HFFc6 (cell line): ENCODE data around the gene AUTS2. TPM values are rescaled to one million over a fixed set of nuclear protein-coding genes. Genes with fewer than 3 reads are reported as not detected.

Source experiments
- DNase-seq: peaks from one replicate; pipeline ENCODE4 v3.0.0-alpha.2; 2018
- H3K27ac Mint-ChIP-seq: 2 replicates; pipeline ENCODE4 v1.8.0; 2020; ENCODE audit warnings: mild to moderate bottlenecking, mixed read lengths
- H3K27me3 Mint-ChIP-seq: 2 replicates; pipeline ENCODE4 v1.8.0; 2021; ENCODE audit warnings: mild to moderate bottlenecking, moderate library complexity, mixed read lengths; ENCODE audit not compliant: insufficient read depth
- H3K36me3 Mint-ChIP-seq: 2 replicates; pipeline ENCODE4 v1.8.0; 2021; ENCODE audit warnings: low read depth, mixed read lengths
- H3K4me1 Mint-ChIP-seq: 2 replicates; pipeline ENCODE4 v1.8.0; 2020; ENCODE audit warnings: low read depth, mixed read lengths
- H3K4me3 Mint-ChIP-seq: 2 replicates; pipeline ENCODE4 v1.8.0; 2020; ENCODE audit warnings: mild to moderate bottlenecking, moderate library complexity, mixed read lengths
- H3K9me3 Mint-ChIP-seq: 2 replicates; pipeline ENCODE4 v1.8.0; 2020; ENCODE audit warnings: mild to moderate bottlenecking, mixed read lengths
- total RNA-seq, 6 experiments: library from RNA; stranded (reverse); fragmentation: NEBNext Ultra II Directional; extraction: Animal tissue kit (Norgen Biotek cat#: 25700); gene quantifications; 2 replicates in 1 of 6; 3 replicates in 5 of 6; pipeline ENCODE4 v1.2.3, GENCODE V29; 2021
- TF ChIP-seq, protein P1 (sequence below): fragments of 200-600 bp; sonication (generic); IDR thresholded peaks from 2 replicates; pipeline ENCODE4 v1.5.0; 2021; ENCODE audit warnings: antibody characterized with exemption, mild to moderate bottlenecking

Gene AUTS2
- total RNA-seq, 6 experiments from 2014 or later: 0.02 to 0.19 (median 0.16) TPM; not detected in 2

DNA sequence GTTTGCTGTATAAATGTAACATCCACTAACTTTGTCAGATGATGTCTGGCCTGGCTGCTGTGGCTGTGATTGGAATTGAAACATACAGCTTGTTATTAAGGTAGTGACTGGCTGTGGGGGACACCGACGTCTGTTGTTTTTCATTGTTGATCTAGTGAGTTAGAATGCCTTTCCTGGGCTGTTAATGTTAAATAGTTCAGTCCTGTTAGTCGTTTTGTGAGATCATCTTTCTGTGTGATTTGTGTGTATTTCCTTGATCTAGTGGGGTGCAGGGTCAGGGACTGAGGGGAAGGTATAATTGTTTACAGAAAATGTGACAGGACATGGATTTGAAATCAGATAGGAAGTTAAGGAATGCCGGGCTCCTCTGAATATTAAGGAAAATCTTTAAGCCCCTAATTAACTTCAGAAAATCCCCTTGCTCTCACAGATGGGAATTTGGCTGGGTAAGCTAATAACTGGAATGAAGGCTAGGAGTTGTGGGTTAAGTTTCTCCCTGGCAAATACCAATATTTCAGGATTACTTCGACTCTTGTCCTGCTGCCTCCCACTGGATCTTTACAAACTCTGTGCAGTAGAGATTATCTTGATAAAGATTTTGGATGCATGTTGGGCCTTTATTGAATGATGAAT lies 163.1 kb downstream of the AUTS2 start:
- Mint-ChIP-seq H3K4me3 (no peak overlapping the region), H3K9me3 (peaks cover 45% of the 10 kb centered on the region), H3K27me3 (no peaks in the 10 kb centered on the region), H3K27ac (no peak overlapping the region), H3K4me1 (no peaks in the 10 kb centered on the region), H3K36me3 (peaks cover 10% of the 10 kb centered on the region)
- TF ChIP-seq, protein P1, sequence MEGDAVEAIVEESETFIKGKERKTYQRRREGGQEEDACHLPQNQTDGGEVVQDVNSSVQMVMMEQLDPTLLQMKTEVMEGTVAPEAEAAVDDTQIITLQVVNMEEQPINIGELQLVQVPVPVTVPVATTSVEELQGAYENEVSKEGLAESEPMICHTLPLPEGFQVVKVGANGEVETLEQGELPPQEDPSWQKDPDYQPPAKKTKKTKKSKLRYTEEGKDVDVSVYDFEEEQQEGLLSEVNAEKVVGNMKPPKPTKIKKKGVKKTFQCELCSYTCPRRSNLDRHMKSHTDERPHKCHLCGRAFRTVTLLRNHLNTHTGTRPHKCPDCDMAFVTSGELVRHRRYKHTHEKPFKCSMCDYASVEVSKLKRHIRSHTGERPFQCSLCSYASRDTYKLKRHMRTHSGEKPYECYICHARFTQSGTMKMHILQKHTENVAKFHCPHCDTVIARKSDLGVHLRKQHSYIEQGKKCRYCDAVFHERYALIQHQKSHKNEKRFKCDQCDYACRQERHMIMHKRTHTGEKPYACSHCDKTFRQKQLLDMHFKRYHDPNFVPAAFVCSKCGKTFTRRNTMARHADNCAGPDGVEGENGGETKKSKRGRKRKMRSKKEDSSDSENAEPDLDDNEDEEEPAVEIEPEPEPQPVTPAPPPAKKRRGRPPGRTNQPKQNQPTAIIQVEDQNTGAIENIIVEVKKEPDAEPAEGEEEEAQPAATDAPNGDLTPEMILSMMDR: no peak
- DNase-seq: no peak

DNA sequence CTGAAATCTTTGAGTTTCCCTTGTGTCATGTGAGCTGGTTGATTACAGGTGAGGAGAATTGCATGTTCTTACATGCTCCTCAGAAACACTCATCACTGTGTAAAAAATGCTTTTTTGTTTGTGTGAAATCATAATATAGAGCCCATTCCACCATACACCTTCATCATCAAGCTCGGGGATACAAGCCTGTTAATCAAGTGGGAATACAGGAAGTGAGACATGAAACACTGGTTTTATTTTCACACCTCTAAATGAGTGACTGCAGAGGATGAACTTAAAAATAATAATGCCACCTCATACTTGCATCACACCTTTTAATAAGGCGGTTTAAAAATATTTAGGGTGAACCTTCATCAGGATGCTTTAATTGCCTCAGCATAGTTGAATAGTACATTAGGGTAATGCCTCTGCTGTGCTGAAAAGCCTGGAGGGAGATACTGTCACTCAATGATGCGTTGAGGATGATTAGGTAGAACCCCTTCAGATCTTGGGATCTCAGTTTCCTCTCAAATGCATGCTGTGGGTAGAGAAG lies 164.6 kb downstream of the AUTS2 start:
- Mint-ChIP-seq H3K36me3 (peaks cover 10% of the 10 kb centered on the region), H3K9me3 (peaks cover 51% of the 10 kb centered on the region), H3K27me3 (no peaks in the 10 kb centered on the region), H3K4me3 (no peak overlapping the region), H3K4me1 (no peaks in the 10 kb centered on the region), H3K27ac (no peak overlapping the region)
- DNase-seq: no peak
- TF ChIP-seq, protein P1: no peak

DNA sequence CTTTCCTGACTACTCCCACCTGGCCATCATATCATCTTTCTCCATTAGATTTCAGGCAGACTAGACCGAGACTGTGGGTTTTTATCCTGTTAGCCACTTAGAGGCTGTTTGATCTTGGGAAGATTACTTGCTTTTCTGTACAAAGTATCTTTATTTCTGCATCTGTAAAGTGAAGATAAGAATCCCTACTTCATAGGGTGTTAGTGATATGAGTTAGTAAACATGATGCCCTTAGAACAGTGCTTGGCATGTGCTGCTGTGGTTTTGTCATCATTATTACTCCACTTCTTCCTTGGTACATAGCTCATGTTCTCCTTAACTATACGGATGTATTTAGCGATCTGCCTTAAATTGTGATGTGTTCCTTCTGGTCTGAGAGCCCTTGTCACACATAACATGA lies 165.2 kb downstream of the AUTS2 start:
- DNase-seq: no peak
- peaks cover 49% of the 10 kb centered on the region for H3K9me3 Mint-ChIP-seq
- H3K4me1 Mint-ChIP-seq: no peaks in the 10 kb centered on the region
- H3K27me3 Mint-ChIP-seq: no peaks in the 10 kb centered on the region
- no peak overlapping the region for H3K27ac Mint-ChIP-seq
- TF ChIP-seq, protein P1: no peak
- peaks cover 10% of the 10 kb centered on the region for H3K36me3 Mint-ChIP-seq
- no peak overlapping the region for H3K4me3 Mint-ChIP-seq

DNA sequence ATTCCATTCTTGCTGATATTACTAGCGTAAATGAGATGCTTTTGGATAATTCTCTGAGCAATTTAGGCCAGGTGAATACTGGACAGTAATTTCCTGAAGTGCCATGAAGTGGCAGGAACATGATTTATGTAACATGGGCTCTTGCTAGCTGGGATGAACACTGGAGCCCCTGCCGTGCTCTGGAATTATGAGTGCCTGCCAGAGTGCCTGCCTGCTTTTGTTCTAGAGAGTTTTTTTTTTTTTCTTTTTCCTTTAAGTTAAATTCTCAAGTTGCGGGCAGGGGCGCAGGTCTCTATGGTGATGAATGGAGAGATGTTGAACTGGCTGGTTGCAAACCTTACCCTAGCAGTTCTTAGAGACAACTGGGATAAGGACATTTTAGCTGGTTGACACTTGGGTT lies 165.9 kb downstream of the AUTS2 start:
- DNase-seq: no peak
- peaks cover 10% of the 10 kb centered on the region for H3K36me3 Mint-ChIP-seq

DNA sequence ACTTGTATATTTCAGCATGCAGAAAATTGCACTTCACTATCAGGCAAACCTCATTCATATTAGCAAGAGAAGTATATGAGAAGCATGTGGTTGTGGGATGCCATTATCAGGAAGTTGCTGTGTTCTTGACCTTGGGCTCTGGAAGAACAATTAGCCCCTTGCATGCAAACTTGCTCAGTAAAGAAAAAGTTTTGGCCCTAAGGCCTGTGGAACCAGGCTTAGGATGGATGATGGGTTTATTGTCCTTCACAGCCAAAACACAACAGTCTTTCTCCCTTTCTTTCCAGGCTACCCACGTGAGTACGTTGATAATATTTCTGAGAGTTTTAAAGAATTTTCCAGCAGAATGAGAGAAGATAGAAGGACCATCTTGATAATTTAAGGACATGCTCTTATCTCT lies 166.4 kb downstream of the AUTS2 start:
- Mint-ChIP-seq H3K4me3 (no peak overlapping the region), H3K27ac (no peak overlapping the region)
- TF ChIP-seq, protein P1: no peak

More for the DNA sequence above, 165.9 kb downstream of the AUTS2 start:
- Mint-ChIP-seq H3K4me3 (no peak overlapping the region), H3K27me3 (no peaks in the 10 kb centered on the region), H3K4me1 (no peaks in the 10 kb centered on the region), H3K9me3 (peaks cover 47% of the 10 kb centered on the region), H3K27ac (no peak overlapping the region)
- TF ChIP-seq, protein P1: no peak

More for the DNA sequence above, 166.4 kb downstream of the AUTS2 start:
- peaks cover 10% of the 10 kb centered on the region for H3K36me3 Mint-ChIP-seq
- no peaks in the 10 kb centered on the region for H3K4me1 Mint-ChIP-seq
- no peak for DNase-seq
- H3K9me3 Mint-ChIP-seq: peaks cover 47% of the 10 kb centered on the region
- H3K27me3 Mint-ChIP-seq: no peaks in the 10 kb centered on the region
